GM12878 (cell line): ENCODE data around the gene PPP1CA. TPM values are rescaled to one million over a fixed set of nuclear protein-coding genes. Genes with fewer than 3 reads are reported as not detected.

ENCODE experiments used
- ASH2L ChIP-seq: fragments of 300-600, 200-600 bp; sonication (generic); IDR thresholded peaks from 2 replicates; pipeline ENCODE4 v1.6.1; 2017; ENCODE audit warnings: low read depth, mild to moderate bottlenecking, borderline replicate concordance
- BMI1 ChIP-seq: fragments of 450-650 bp; IDR thresholded peaks from 2 replicates; pipeline ENCODE4 v1.6.1; 2016; ENCODE audit warnings: mild to moderate bottlenecking, moderate library complexity, borderline replicate concordance
- CBX3 ChIP-seq: fragments of 200-600 bp; sonication (generic); IDR thresholded peaks from 2 replicates; pipeline ENCODE4 v1.6.1; 2016; ENCODE audit warnings: low read depth, borderline replicate concordance
- CHD2 ChIP-seq: IDR thresholded peaks from 2 replicates; pipeline ENCODE4 v1.6.1; 2011; ENCODE audit warnings: low read depth, low read length, improper control_type of control experiment, borderline replicate concordance
- E2F8 ChIP-seq: fragments of 450-650 bp; IDR thresholded peaks from 2 replicates; pipeline ENCODE4 v1.6.1; 2018; ENCODE audit warnings: mild to moderate bottlenecking, low read depth, moderate library complexity; ENCODE audit not compliant: partially characterized antibody
- ESRRA ChIP-seq: IDR thresholded peaks from 2 replicates; pipeline ENCODE4 v1.6.1; 2012; ENCODE audit warnings: mild to moderate bottlenecking, low read length, improper control_type of control experiment
- FOXK2 ChIP-seq: fragments of 450-650 bp; IDR thresholded peaks from 2 replicates; pipeline ENCODE4 v1.6.1; 2017; ENCODE audit warnings: mild to moderate bottlenecking, moderate library complexity
- GABPA ChIP-seq: IDR thresholded peaks from 2 replicates; pipeline ENCODE4 v1.6.1; 2014; ENCODE audit warnings: antibody characterized with exemption, low read depth, mild to moderate bottlenecking, inconsistent platforms
- HDAC2 ChIP-seq: fragments of 200-600 bp; sonication (generic); IDR thresholded peaks from 2 replicates; pipeline ENCODE4 v1.6.1; 2017
- HDGF ChIP-seq: fragments of 450-650 bp; IDR thresholded peaks from 2 replicates; pipeline ENCODE4 v1.6.1; 2016; ENCODE audit warnings: antibody characterized with exemption
- KDM1A ChIP-seq: fragments of 200-600 bp; sonication (generic); IDR thresholded peaks from 2 replicates; pipeline ENCODE4 v1.6.1; 2016; ENCODE audit warnings: borderline replicate concordance
- NRF1 ChIP-seq: conservative IDR thresholded peaks from 2 replicates; pipeline ENCODE4 v1.6.1; 2011; ENCODE audit warnings: mild to moderate bottlenecking, low read depth, low read length, improper control_type of control experiment
- POLR2AphosphoS2 ChIP-seq: IDR thresholded peaks from 2 replicates; pipeline ENCODE4 v1.6.1; 2011; ENCODE audit warnings: low read depth, mild to moderate bottlenecking, low read length, improper control_type of control experiment, moderate library complexity
- POLR2AphosphoS5 ChIP-seq: IDR thresholded peaks from 2 replicates; pipeline ENCODE4 v1.6.1; 2011; ENCODE audit warnings: mild to moderate bottlenecking, low read length, inconsistent platforms
- RAD21 ChIP-seq: IDR thresholded peaks from 2 replicates; pipeline ENCODE4 v1.6.1; 2011; ENCODE audit warnings: mild to moderate bottlenecking, low read depth, low read length, moderate library complexity; ENCODE audit not compliant: insufficient read depth
- RELA ChIP-seq: fragments of 450-650 bp; IDR thresholded peaks from 2 replicates; pipeline ENCODE4 v1.8.0; 2014; ENCODE audit warnings: borderline replicate concordance; ENCODE audit not compliant: partially characterized antibody
- SPI1 ChIP-seq: IDR thresholded peaks from 2 replicates; pipeline ENCODE4 v1.6.1; 2011; ENCODE audit warnings: low read depth, mild to moderate bottlenecking, low read length, moderate library complexity, borderline replicate concordance; ENCODE audit not compliant: insufficient read depth
- SREBF2 ChIP-seq: IDR thresholded peaks from 2 replicates; pipeline ENCODE4 v1.6.1; 2012; ENCODE audit warnings: mild to moderate bottlenecking, low read length
- TCF12 ChIP-seq: IDR thresholded peaks from 2 replicates; pipeline ENCODE4 v1.6.1; 2011; ENCODE audit warnings: low read depth, mild to moderate bottlenecking, low read length
- ZBED1 ChIP-seq: IDR thresholded peaks from 2 replicates; pipeline ENCODE4 v1.6.1; 2016; ENCODE audit warnings: borderline replicate concordance
- ZBTB40 ChIP-seq: fragments of 450-650 bp; IDR thresholded peaks from 2 replicates; pipeline ENCODE4 v1.6.1; 2016; ENCODE audit warnings: mild to moderate bottlenecking, moderate library complexity, borderline replicate concordance
- ZNF207 ChIP-seq: fragments of 450-650 bp; IDR thresholded peaks from 2 replicates; pipeline ENCODE4 v1.6.1; 2014; ENCODE audit warnings: antibody characterized with exemption, mild to moderate bottlenecking, borderline replicate concordance
- ZNF24 ChIP-seq: fragments of 450-650 bp; IDR thresholded peaks from 2 replicates; pipeline ENCODE4 v1.6.1; 2017; ENCODE audit warnings: antibody characterized with exemption, mild to moderate bottlenecking
- ZNF384 ChIP-seq: IDR thresholded peaks from 2 replicates; pipeline ENCODE4 v1.6.1; 2012; ENCODE audit warnings: low read depth, mild to moderate bottlenecking, low read length, improper control_type of control experiment, borderline replicate concordance
- polyA plus RNA-seq, 11 experiments: library from polyadenylated mRNA; depleted of rRNA in 4 of 11; unstranded in 6 of 11; stranded (reverse) in 5 of 11; fragments of >200 nt; fragmentation: Nextera tagmentation in 4 of 11; fragmentation: Illumina TruSeq in 1 of 11; extraction: Ambion mirVana in 4 of 11; extraction: Trizol in 1 of 11; gene quantifications; 1 replicate in 1 of 11; 2 replicates in 10 of 11; pipeline versions ENCODE4 v1.2.1 to v1.2.3, GENCODE V29; 2011 to 2016; ENCODE audit warnings: inconsistent platforms in 2 of 11, missing spikeins in 2 of 11, low read depth in 1 of 11
- total RNA-seq, 4 experiments: library from RNA; depleted of rRNA in 3 of 4; stranded (reverse); fragments of >200 nt in 3 of 4; fragmentation: Illumina TruSeq in 1 of 4; extraction: Trizol in 1 of 4; gene quantifications; 2 replicates each; pipeline versions ENCODE4 v1.2.1 to v1.2.3, GENCODE V29; 2013 to 2021
- TF ChIP-seq, protein P1 (sequence below): fragments of 450-650 bp; IDR thresholded peaks from 2 replicates; pipeline ENCODE4 v1.6.1; 2014; ENCODE audit warnings: mild to moderate bottlenecking

The PPP1CA gene
- total and polyA plus RNA-seq, 10 of the 15 experiments (the other 5 are each of a cell fraction or from before 2014, with no cell fraction given): 26.4 to 458 (median 240) TPM

DNA sequence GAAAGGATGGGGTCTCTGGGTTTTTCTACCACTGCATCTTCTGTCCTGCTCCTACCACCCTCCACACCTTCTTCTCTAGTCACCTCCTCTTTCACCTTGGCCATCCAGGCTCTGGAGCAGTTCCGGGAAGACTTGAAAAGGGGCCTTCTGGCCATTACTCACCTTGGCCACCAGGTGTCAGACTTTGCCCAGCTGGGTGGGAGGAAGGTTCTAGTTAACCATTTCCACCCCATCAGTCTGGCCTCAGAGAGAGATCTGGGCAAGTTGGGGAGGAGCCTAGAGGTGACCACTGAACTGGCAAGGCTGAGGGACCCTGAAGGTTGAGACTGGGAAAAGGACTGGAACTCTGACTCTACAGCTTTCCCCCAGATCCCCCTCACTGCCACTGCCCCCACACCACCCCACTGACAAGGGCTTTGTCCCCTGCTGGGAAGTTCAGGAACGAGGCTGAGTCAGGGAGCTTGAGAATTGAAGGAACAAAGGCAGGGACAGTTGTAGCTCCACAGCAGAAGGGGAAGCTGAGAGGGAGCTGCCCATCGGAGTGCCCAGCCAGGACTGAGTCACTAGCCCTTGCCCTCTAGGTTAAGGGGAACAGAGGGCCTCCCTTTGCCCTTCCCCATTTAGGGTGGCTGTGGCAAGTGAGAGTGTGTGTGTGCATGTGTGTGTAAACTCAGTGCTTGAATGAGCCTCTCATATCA lies 44.6 kb downstream of the PPP1CA start (continued):
- TF ChIP-seq SPI1 (no peak), NRF1 (no peak; the same call in 1 of the 2 replicates), HDAC2 (no peak), ZBTB40 (no peak), POLR2AphosphoS2 (no peak), KDM1A (no peak), ASH2L (no peak), ZNF384 (0 out of 2 replicates have a peak, but pooled peaks have one; percentile 41), ZBED1 (no peak), BMI1 (no peak), POLR2AphosphoS5 (no peak), CHD2 (no peak), FOXK2 (no peak), ZNF207 (0 out of 2 replicates have a peak, but pooled peaks have one; percentile 44), RELA (no peak), CBX3 (no peak), E2F8 (no peak), ESRRA (no peak), ZNF24 (no peak), GABPA (no peak), TCF12 (peak; percentile 70), RAD21 (peak; percentile 99), HDGF (0 out of 2 replicates have a peak, but pooled peaks have one; percentile 18), SREBF2 (no peak)
- TF ChIP-seq, protein P1, sequence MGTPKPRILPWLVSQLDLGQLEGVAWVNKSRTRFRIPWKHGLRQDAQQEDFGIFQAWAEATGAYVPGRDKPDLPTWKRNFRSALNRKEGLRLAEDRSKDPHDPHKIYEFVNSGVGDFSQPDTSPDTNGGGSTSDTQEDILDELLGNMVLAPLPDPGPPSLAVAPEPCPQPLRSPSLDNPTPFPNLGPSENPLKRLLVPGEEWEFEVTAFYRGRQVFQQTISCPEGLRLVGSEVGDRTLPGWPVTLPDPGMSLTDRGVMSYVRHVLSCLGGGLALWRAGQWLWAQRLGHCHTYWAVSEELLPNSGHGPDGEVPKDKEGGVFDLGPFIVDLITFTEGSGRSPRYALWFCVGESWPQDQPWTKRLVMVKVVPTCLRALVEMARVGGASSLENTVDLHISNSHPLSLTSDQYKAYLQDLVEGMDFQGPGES: peak; percentile 48; the same call in 1 of the 2 replicates
